OCI-LY1 (cell line): ENCODE measurements around the gene ZBTB7C.

Experiments
- CTCF ChIP-seq: fragments of 200-600 bp; sonication (generic), shearing (Covaris generic); IDR thresholded peaks from 2 replicates; pipeline ENCODE4 v1.5.1; 2017; ENCODE audit warnings: mild to moderate bottlenecking, antibody characterized with exemption, low read length, moderate library complexity, mixed read lengths
- EZH2 ChIP-seq: fragments of 200-600 bp; sonication (generic), shearing (Covaris generic); IDR thresholded peaks from 2 replicates; pipeline ENCODE4 v1.8.0; 2017; ENCODE audit warnings: borderline replicate concordance, mixed run types, mild to moderate bottlenecking, antibody characterized with exemption, low read length, moderate library complexity, mixed read lengths

DNA sequence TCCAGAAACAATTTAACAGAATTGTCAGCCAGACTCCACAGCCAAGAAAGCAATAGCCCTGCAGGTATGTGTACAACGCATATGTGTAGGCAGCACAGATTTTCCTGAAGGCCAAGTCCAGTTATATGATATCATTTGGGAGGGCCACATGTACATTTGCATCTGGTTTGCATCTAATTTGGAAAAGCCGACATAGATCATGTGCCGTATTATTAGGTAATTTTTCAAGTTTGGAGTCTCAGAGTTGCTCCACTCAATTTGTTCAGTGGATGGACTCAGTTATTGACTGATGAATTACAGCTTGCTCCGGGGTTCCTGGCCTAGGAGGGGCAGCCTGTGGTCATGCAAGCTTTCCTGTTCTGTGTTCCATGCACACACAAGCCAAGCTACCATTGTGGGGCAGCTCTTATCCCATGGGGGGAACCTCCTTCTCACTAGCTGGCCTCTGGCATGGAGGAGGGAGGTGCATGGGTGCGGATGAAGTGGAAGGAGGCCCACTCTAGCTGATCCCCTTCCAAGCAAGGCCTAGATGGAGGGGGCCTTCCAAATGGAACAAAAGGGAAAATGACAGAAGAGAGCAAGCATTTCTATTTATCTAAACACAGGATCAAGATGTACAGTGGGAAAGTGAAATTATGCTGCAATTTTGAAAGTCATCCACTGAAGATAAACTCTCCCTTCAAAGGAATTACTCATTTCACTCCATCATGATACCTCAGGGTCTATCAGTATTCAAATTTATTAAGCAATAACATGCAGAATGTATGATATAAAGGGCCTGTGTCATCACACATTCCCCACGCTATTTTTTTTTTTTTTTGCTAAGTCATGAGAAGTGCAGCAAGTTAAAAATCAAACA is 276.2 kb downstream of the ZBTB7C start:
- TF ChIP-seq CTCF (no peak), EZH2 (no peak)
